Psoas muscle (tissue), 8 donors: ENCODE results near the gene EGR1. TPM values are rescaled to one million over a fixed set of nuclear protein-coding genes. Genes with fewer than 3 reads are reported as not detected.

Source experiments
- ATAC-seq, 4 donors: fragments of 200-7000 bp; cut with Tn5 transposase; one replicate each; pipeline ENCODE4 v1.9.1; 2020; ENCODE audit warnings: moderate library complexity in 3 of 4, mild to moderate bottlenecking in 2 of 4
- DNase-seq, 2 donors: peaks; one replicate each; pipeline ENCODE4 v3.0.0-alpha.2; 2020
- H3K27ac ChIP-seq: fragments of 200-600 bp; one replicate; pipeline ENCODE4 v1.8.0; 2022
- H3K27me3 ChIP-seq, 3 donors: fragments of 200-600 bp in 1 of 3; one replicate each; pipeline versions ENCODE4 v1.6.1 to v1.8.0; 2013 to 2022; ENCODE audit warnings: low read length in 2 of 3, mild to moderate bottlenecking in 2 of 3, moderate library complexity in 1 of 3; ENCODE audit not compliant: insufficient read depth in 3 of 3
- H3K36me3 ChIP-seq, 2 donors: fragments of 200-600 bp in 1 of 2; one replicate each; pipeline versions ENCODE4 v1.6.1 to v1.8.0; 2013 to 2022; ENCODE audit warnings: low read depth in 1 of 2, mild to moderate bottlenecking in 1 of 2, moderate library complexity in 1 of 2; ENCODE audit not compliant: insufficient read depth in 1 of 2
- H3K4me1 ChIP-seq: fragments of 200-600 bp; one replicate; pipeline ENCODE4 v1.8.0; 2022
- H3K4me3 ChIP-seq: fragments of 200-600 bp; one replicate; pipeline ENCODE4 v1.8.0; 2022; ENCODE audit warnings: mild to moderate bottlenecking
- H3K9me3 ChIP-seq: fragments of 200-600 bp; one replicate; pipeline ENCODE4 v1.8.0; 2022
- WGBS, 3 donors: extraction: QIAGEN DNeasy Blood & Tissue Kit; methylation state at CpG; one replicate each; pipeline versions ENCODE4 v1.1.6 to v1.1.7; 2013; 5-methylcytosine and 5-hydroxymethylcytosine counted together
- intact Hi-C, 2 donors: fragments of 100-400 bp; cut with DNase I; formaldehyde crosslinking; loops; one replicate each; pipeline versions ENCODE4 v1.11.0 to v1.14.2; 2022
- polyA plus RNA-seq, 3 donors: library from polyadenylated mRNA; stranded (reverse); fragments of 200-250 nt; gene quantifications; one replicate each; pipeline ENCODE4 v1.2.3, GENCODE V29; 2013
- total RNA-seq, 4 donors: library from RNA; stranded (reverse); fragmentation: NEBNext Ultra II Directional in 2 of 4; extraction: Animal tissue kit (Norgen Biotek cat#: 25700) in 2 of 4; gene quantifications; one replicate each; pipeline versions ENCODE4 v1.2.1 to v1.2.4, GENCODE V29; 2021 to 2023
- TF ChIP-seq, protein P1 (sequence below): fragments of 200-600 bp; IDR thresholded peaks from one replicate; pipeline ENCODE4 v1.8.0; 2022; ENCODE audit warnings: antibody characterized with exemption
- donor health status: healthy with polysubstance abuse.
- donor health status: DM: no; HTN: no; CAD: no; lungs with moderate emphysema.
- donor health status: Bipolar disorder and iron deficiency.
- donor health status: healthy.
- donor health status: DM: yes; HTN: yes; CAD: no.
- donor health status: DM: no; HTN: no; CAD: no.
- donor health status: DM: no; HTN: no; CAD: no.
- donor health status: DM: yes; HTN: yes; CAD: no.

The EGR1 gene
- total and polyA plus RNA-seq, 7 donors, result 10.0 to 171 (median 34.8) TPM

DNA sequence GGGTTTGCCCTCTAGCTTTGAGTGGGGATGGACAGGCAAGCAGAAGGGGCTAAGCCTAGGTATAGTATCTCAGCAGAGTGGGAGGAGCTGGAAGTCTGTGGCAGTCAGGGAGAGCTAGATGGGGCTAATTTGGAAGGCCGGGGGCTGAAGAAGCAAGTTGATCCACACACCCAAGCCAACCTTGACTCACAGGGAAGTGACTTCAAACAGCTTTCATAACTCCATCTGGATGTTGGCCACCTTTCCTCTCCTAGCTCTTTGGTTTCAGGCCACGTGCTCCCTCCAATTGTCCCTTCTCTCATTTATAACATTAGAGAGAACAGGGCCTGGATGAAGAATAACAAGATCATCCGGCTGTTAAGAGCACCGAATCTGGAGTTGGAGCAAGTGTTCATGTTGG, 36.8 kb downstream of the EGR1 start:
- H3K27ac ChIP-seq, result no peak overlapping the region
- DNase-seq, result no peak
- H3K4me1 ChIP-seq, result peaks cover 8% of the 10 kb centered on the region
- peak; percentile 30 to 58 (median 44) for ATAC-seq
- H3K27me3 ChIP-seq, result no peaks in the 10 kb centered on the region
- H3K9me3 ChIP-seq, result no peaks in the 10 kb centered on the region
- TF ChIP-seq, protein P1, sequence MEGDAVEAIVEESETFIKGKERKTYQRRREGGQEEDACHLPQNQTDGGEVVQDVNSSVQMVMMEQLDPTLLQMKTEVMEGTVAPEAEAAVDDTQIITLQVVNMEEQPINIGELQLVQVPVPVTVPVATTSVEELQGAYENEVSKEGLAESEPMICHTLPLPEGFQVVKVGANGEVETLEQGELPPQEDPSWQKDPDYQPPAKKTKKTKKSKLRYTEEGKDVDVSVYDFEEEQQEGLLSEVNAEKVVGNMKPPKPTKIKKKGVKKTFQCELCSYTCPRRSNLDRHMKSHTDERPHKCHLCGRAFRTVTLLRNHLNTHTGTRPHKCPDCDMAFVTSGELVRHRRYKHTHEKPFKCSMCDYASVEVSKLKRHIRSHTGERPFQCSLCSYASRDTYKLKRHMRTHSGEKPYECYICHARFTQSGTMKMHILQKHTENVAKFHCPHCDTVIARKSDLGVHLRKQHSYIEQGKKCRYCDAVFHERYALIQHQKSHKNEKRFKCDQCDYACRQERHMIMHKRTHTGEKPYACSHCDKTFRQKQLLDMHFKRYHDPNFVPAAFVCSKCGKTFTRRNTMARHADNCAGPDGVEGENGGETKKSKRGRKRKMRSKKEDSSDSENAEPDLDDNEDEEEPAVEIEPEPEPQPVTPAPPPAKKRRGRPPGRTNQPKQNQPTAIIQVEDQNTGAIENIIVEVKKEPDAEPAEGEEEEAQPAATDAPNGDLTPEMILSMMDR, result no peak
- 51 to 61% (median 58%) methylated on average over 4 of the region's 4 CpGs for WGBS, 3 donors
- H3K36me3 ChIP-seq, result peaks cover 0 to 14% of the 10 kb centered on the region in 2 donors
- H3K4me3 ChIP-seq, result no peak overlapping the region
- intact Hi-C loops, result loop anchor here in 1 of 2 donors (2.0 to 5.0 kb wide), 2 partner anchors 35 to 51 kb away; partner anchors contain the start of gene EGR1

DNA sequence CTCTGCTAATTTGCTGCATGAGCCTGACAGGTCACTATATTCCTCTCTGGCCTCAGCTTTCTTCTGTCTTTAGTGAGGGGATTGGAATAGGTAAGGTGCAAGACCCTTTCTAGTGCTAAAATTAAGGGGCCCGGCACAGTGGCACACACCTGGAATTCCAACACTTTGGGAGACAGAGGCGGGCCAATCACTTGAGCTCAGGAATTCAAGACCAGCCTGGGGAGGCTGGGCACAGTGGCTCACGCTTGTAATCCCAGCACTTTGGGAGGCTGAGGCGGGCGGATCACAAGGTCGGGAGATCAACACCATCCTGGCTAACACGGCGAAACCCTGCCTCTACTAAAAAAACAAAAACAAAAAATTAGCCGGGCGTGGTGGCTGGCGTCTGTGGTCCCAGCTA, 37.2 kb downstream of the EGR1 start:
- TF ChIP-seq, protein P1, result no peak
- Histone ChIP-seq H3K4me3 (no peak overlapping the region), H3K9me3 (no peaks in the 10 kb centered on the region), H3K27me3 (no peaks in the 10 kb centered on the region), H3K4me1 (peaks cover 8% of the 10 kb centered on the region), H3K27ac (no peak overlapping the region), H3K36me3 (peaks cover 0 to 18% of the 10 kb centered on the region in 2 donors)
- WGBS, 3 donors, result 79 to 90% (median 82%) methylated on average over 11 of the region's 11 CpGs
- DNase-seq (no peak), ATAC-seq (no peak)
- intact Hi-C loops, result loop anchor here in 1 of 2 donors (2.0 to 5.0 kb wide), 2 partner anchors 35 to 52 kb away; partner anchors contain the start of gene EGR1

DNA sequence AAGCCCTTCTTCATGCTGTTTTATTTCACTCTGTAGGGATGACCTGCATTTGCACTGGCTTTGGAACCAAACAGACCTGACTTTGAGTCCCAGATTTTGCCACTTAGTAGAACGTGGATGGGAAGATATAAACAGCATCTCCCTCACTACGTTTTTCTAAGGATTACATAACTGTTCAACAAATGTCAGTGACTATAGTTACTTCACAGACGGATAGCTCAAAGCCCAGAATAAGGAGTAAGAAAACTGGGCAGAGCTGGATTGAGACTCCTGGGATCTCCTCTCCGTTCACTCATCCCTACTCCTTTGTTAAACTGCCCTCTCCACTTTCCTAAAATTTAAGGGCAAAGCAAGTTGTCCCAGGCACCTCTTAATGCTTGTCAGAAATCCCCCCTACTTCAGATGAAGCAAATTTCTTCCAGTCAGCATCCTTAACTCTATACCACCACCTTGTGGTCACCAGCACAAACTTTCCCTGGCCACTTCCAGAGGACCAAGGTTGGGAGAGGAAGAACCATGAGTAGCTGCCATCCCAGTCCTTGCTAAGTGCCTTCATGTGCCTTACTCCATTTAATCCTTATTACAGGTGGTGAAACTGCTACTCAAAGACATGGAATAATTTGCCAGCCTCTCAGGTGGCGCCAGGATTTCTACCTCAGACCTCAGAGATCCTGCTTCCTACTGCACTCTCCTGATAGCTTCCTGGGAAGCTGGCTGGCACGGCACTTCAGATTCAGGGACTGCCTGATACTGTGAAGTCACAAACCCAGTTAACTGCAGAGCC, 38.4 kb downstream of the EGR1 start:
- peak; percentile 76 to 88 (median 82) for ATAC-seq
- Histone ChIP-seq H3K4me3 (no peak overlapping the region), H3K4me1 (peaks cover 8% of the 10 kb centered on the region), H3K36me3 (peaks cover 0 to 29% of the 10 kb centered on the region in 2 donors), H3K27me3 (no peaks in the 10 kb centered on the region), H3K9me3 (no peaks in the 10 kb centered on the region), H3K27ac (peak overlapping the region; percentile 27)
- no peak for DNase-seq
- WGBS, 3 donors, result 17 to 23% (median 19%) methylated on average over 6 of the region's 6 CpGs
- TF ChIP-seq, protein P1, result peak; percentile 73
- intact Hi-C loops, result loop anchor here (1.0 to 5.0 kb wide), 4 partner anchors 36 to 53 kb away; partner anchors contain the start of gene EGR1 (in 1 of the 2)

DNA sequence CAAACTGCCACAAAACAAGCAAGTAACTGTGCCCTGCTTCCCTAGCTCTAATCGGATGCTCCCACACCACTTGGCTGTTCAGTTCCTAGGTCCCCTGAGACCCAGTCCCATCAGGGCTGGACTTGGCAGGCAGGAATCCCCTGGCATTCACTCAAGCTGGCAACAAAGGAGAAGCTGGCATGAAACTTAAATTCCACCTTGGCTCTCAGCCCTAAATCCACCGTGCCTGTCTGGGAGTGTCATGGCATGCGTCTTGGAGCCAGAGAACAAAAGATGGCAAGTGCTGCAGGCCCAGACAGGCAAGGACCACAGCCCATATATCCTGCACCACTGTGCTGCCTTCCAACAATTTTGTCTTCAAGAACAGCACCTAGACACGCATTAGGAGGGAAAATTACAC, 39.5 kb downstream of the EGR1 start:
- no peak overlapping the region for H3K4me3 ChIP-seq

More for the DNA sequence above, 39.5 kb downstream of the EGR1 start:
- intact Hi-C loops, result loop anchor here in 1 of 2 donors (5.0 kb wide), 1 partner anchor 37 kb away; the partner anchor contains the start of gene EGR1
- DNase-seq (no peak), ATAC-seq (peak; percentile 30 to 64 (median 60))
- Histone ChIP-seq H3K36me3 (peaks cover 0 to 40% of the 10 kb centered on the region in 2 donors), H3K9me3 (no peaks in the 10 kb centered on the region), H3K27ac (peak overlapping the region; percentile 19), H3K4me1 (peaks cover 8% of the 10 kb centered on the region), H3K27me3 (no peaks in the 10 kb centered on the region)
- TF ChIP-seq, protein P1, result no peak
- 17 to 23% (median 17%) methylated on average over 4 of the region's 4 CpGs for WGBS, 3 donors
